ENCODE measurements around the gene GRPEL1. TPM values are rescaled to one million over a fixed set of nuclear protein-coding genes. Genes with fewer than 3 reads are reported as not detected.
"Not testable (repeated sequence)": the region's sequence is repeated elsewhere in the genome, so short reads cannot be mapped to it uniquely, and the experiment has no call there.

The GRPEL1 gene
- total RNA-seq, 1 experiment from 2014 or later, result 78.2 TPM

DNA sequence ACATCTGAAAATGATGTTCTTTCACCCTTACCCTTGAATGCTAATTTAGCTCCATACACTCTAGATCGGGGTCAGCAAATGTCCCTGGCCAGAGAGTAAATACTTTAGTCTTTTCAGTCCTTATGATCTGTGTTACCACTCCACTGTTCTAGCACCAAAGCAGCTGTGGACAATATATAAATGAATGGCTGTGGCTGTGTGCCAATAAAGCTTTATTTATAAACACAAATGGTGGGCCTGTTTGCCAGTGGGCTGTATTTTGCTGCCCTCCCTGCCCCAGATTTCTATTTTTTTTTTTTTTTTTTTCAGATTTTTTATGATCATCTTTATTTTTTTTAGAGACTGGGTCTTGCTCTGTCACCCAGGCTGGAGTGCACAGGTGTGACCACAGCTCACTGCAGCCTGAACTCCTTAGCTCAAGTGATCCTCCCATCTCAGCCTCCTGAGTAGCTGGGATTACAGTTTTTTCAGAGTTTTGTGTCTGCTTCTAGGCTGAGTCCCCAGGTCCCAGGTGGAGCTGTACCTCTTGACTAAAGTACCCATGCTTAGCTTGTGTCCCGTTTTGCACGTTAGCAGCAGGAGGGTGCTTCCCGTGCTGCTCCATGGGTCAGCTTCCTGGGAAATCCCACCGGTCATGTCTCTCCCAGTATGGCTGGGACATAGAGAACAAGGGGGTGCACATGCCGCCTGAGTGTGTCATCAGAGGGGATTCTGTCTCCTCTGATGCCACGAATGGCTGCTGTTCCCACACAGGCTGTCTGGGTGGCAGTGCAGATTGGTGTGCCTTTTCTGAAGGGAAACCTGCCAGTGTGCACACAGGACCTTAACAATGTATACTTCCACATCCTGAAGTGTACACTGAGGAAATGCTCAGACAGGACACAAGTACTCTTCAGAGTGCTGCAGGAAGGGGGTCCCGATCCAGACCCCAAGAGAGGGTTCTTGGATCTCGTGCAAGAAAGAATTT, 16.0 kb upstream of the GRPEL1 start:
- H3K9me3 ChIP-seq (ENCODE audit: low read depth, low read length, poor library complexity, severe bottlenecking), result no peaks in the 10 kb centered on the region
- H3K4me1 ChIP-seq (ENCODE audit: insufficient read depth, low read length, poor library complexity, severe bottlenecking), result peaks cover 7% of the 10 kb centered on the region
- TF ChIP-seq EZH2 (IDR thresholded peaks at IDR 0.05; ENCODE audit: borderline replicate concordance, low read depth, low read length, poor library complexity, severe bottlenecking), result no peak
- TF ChIP-seq, protein P1, sequence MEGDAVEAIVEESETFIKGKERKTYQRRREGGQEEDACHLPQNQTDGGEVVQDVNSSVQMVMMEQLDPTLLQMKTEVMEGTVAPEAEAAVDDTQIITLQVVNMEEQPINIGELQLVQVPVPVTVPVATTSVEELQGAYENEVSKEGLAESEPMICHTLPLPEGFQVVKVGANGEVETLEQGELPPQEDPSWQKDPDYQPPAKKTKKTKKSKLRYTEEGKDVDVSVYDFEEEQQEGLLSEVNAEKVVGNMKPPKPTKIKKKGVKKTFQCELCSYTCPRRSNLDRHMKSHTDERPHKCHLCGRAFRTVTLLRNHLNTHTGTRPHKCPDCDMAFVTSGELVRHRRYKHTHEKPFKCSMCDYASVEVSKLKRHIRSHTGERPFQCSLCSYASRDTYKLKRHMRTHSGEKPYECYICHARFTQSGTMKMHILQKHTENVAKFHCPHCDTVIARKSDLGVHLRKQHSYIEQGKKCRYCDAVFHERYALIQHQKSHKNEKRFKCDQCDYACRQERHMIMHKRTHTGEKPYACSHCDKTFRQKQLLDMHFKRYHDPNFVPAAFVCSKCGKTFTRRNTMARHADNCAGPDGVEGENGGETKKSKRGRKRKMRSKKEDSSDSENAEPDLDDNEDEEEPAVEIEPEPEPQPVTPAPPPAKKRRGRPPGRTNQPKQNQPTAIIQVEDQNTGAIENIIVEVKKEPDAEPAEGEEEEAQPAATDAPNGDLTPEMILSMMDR (conservative IDR thresholded peaks at IDR 0.05; ENCODE audit: low read depth, low read length), result no peak
- no peaks in the 10 kb centered on the region for H3K36me3 ChIP-seq (ENCODE audit: insufficient read depth, low read length, poor library complexity, severe bottlenecking)
- ChIA-PET CTCF (interaction anchor here (0.7 to 2.5 kb wide), 3 partner anchors 41 to 471 kb away, joined by 3 to 10 read pairs (median 4); partner anchors contain the start of gene TADA2B), POLR2A (ENCODE audit: low non-redundant PET) (interaction anchor here (0.6 kb wide), 1 partner anchor 300 kb away, joined by 11 read pairs; no protein-coding TSS in a partner anchor)
- no peak overlapping the region for H3K4me3 ChIP-seq (ENCODE audit: low read depth, low read length, poor library complexity, severe bottlenecking)
- no TSS peak for BruUV-seq (replicated peaks)
- no peak for DNase-seq (ENCODE audit: low spot score)
- no peaks in the 10 kb centered on the region for H3K27me3 ChIP-seq (replicated peaks; ENCODE audit: insufficient read depth, low read depth, low read length, poor library complexity)
- intact Hi-C loops (cut with micrococcal nuclease; ENCODE audit: unreplicated experiment), result no loop called here
- no peak overlapping the region for H3K27ac ChIP-seq (ENCODE audit: low read depth, low read length, poor library complexity, severe bottlenecking)

DNA sequence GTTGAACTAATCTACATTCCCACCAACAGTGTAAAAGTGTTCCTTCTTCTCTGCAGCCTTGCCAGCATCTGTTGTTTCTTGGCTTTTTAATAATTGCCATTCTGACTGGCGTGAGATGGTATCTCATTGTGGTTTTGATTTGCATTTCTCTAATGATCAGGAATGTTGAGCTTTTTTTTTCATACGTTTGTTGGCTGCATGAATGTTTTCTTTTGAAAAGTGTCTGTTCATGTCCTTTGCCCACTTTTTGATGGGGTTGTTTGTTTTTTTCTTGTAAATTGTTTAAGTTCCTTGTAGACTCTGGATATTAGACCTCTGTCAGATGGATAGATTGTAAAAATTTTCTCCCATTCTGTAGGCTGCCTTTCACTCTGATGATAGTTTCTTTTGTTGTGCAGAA, 12.0 kb upstream of the GRPEL1 start:
- H3K4me1 ChIP-seq (ENCODE audit: insufficient read depth, low read length, poor library complexity, severe bottlenecking); POLR2A ChIA-PET (ENCODE audit: low non-redundant PET); H3K4me3 ChIP-seq (ENCODE audit: low read depth, low read length, poor library complexity, severe bottlenecking); H3K9me3 ChIP-seq (ENCODE audit: low read depth, low read length, poor library complexity, severe bottlenecking); H3K27me3 ChIP-seq (replicated peaks; ENCODE audit: insufficient read depth, low read depth, low read length, poor library complexity); H3K36me3 ChIP-seq (ENCODE audit: insufficient read depth, low read length, poor library complexity, severe bottlenecking); BruUV-seq (replicated peaks); CTCF ChIA-PET; H3K27ac ChIP-seq (ENCODE audit: low read depth, low read length, poor library complexity, severe bottlenecking); DNase-seq (ENCODE audit: low spot score): not testable (repeated sequence)
- intact Hi-C loops (cut with micrococcal nuclease; ENCODE audit: unreplicated experiment), result loop anchor here (10.0 kb wide), 1 partner anchor 175 kb away; the partner anchor contains the start of gene TBC1D14

GRCh38 chr4:7079483-7079882, 11.6 kb upstream of the GRPEL1 start:
- H3K27me3 ChIP-seq (replicated peaks; ENCODE audit: insufficient read depth, low read depth, low read length, poor library complexity); H3K4me3 ChIP-seq (ENCODE audit: low read depth, low read length, poor library complexity, severe bottlenecking); POLR2A ChIA-PET (ENCODE audit: low non-redundant PET); DNase-seq (ENCODE audit: low spot score); H3K9me3 ChIP-seq (ENCODE audit: low read depth, low read length, poor library complexity, severe bottlenecking); BruUV-seq (replicated peaks); H3K36me3 ChIP-seq (ENCODE audit: insufficient read depth, low read length, poor library complexity, severe bottlenecking); H3K4me1 ChIP-seq (ENCODE audit: insufficient read depth, low read length, poor library complexity, severe bottlenecking); CTCF ChIA-PET; H3K27ac ChIP-seq (ENCODE audit: low read depth, low read length, poor library complexity, severe bottlenecking): not testable (repeated sequence)
- intact Hi-C loops (cut with micrococcal nuclease; ENCODE audit: unreplicated experiment), result loop anchor here (10.0 kb wide), 1 partner anchor 175 kb away; the partner anchor contains the start of gene TBC1D14

DNA sequence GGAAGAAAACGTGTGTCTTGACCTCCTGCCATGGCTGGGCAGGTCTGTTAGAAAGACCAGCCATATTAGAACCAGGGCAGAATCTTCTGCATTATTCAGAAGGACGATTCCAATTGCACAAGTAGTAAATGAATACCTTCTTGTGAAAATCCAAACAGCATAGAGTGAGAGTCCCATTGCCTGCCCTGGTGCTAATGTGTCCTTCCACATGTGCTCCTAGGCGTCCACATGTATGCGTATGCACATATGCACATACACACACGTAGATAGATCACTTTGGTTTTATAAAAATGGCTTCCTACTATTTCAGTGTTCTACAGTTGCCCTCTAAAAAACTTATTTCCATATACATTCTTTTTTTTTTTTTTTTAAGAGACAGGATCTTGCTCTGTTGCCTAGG, 10.2 kb upstream of the GRPEL1 start:
- POLR2A ChIA-PET (ENCODE audit: low non-redundant PET), result no interaction called here
- no peak for DNase-seq (ENCODE audit: low spot score)
- Histone ChIP-seq H3K27ac (ENCODE audit: low read depth, low read length, poor library complexity, severe bottlenecking) (no peak overlapping the region), H3K4me1 (ENCODE audit: insufficient read depth, low read length, poor library complexity, severe bottlenecking) (no peaks in the 10 kb centered on the region), H3K9me3 (ENCODE audit: low read depth, low read length, poor library complexity, severe bottlenecking) (no peaks in the 10 kb centered on the region), H3K36me3 (ENCODE audit: insufficient read depth, low read length, poor library complexity, severe bottlenecking) (no peaks in the 10 kb centered on the region), H3K4me3 (ENCODE audit: low read depth, low read length, poor library complexity, severe bottlenecking) (no peak overlapping the region), H3K27me3 (replicated peaks; ENCODE audit: insufficient read depth, low read depth, low read length, poor library complexity) (no peaks in the 10 kb centered on the region)
- TF ChIP-seq EZH2 (IDR thresholded peaks at IDR 0.05; ENCODE audit: borderline replicate concordance, low read depth, low read length, poor library complexity, severe bottlenecking), result no peak
- TF ChIP-seq, protein P1 (conservative IDR thresholded peaks at IDR 0.05; ENCODE audit: low read depth, low read length), result no peak
- BruUV-seq (replicated peaks), result no TSS peak
- intact Hi-C loops (cut with micrococcal nuclease; ENCODE audit: unreplicated experiment), result loop anchor here (10.0 kb wide), 1 partner anchor 173 kb away; the partner anchor contains the start of gene TBC1D14
- CTCF ChIA-PET, result no interaction called here
